ENCODE measurements around the gene CAPN5. TPM values are rescaled to one million over a fixed set of nuclear protein-coding genes. Genes with fewer than 3 reads are reported as not detected.

Gene CAPN5
- total and polyA plus RNA-seq, 2 of the 8 experiments (the other 6 are each of a cell fraction or from before 2014, with no cell fraction given): 21.5 to 22.4 TPM

- no peak overlapping the region for H3K4me3 ChIP-seq (ENCODE audit: extremely low read depth in 1 of 4, insufficient read depth in 2 of 4, low read depth in 3 of 4, low read length in 4 of 4)
- no peak overlapping the region for H3K23ac ChIP-seq (ENCODE audit: insufficient read length)
- no peak overlapping the region for H2AK5ac ChIP-seq (ENCODE audit: low read depth, low read length)
- no peak overlapping the region for H2BK5ac ChIP-seq (ENCODE audit: low read depth, low read length)
- ChIA-PET CTCF (ENCODE audit: partially characterized antibody) (interaction anchor here (0.6 to 12.7 kb wide), 13 partner anchors 9 to 132 kb away, joined by 3 to 201 read pairs (median 12); partner anchors contain the start of genes CAPN5, MYO7A and OMP), POLR2A (ENCODE audit: partially characterized antibody) (interaction anchor here (1.3 to 2.7 kb wide), 3 partner anchors 8 to 42 kb away, joined by 3 to 9 read pairs (median 3); partner anchors contain the start of gene CAPN5)
- H3K56ac ChIP-seq (replicated peaks; ENCODE audit: insufficient read length, low read depth, low read length): no peak overlapping the region
- H2BK15ac ChIP-seq (ENCODE audit: low read length): no peak overlapping the region
- H3K9me3 ChIP-seq (ENCODE audit: insufficient read depth in 2 of 2, low read depth in 1 of 2, low read length in 1 of 2): peaks cover 0 to 3% of the 10 kb centered on the region in 2 experiments; a peak in 1 of 4 replicates
- no peak overlapping the region for H3K18ac ChIP-seq (ENCODE audit: extremely low read depth, low read length)
- 82% methylated on average over 6 of the region's 6 CpGs; no CpG with 5 or more reads in 1 of the 2 experiments for WGBS, 2 experiments (ENCODE audit: extremely low coverage in 1 of 2, insufficient coverage in 1 of 2, insufficient read length in 1 of 2, insufficient replicate concordance in 2 of 2, low coverage in 1 of 2, low lambda C conversion rate in 2 of 2, missing lambda C conversion rate in 1 of 2)
- no peak overlapping the region for H3K27ac ChIP-seq (ENCODE audit: low read depth, low read length)
- H2AFZ ChIP-seq (ENCODE audit: low read length): peak overlapping the region; percentile 49; the same call in 1 of the 2 replicates
- no peak overlapping the region for H3K14ac ChIP-seq (ENCODE audit: insufficient read length)
- H2BK12ac ChIP-seq (ENCODE audit: low read depth, low read length): no peak overlapping the region
- H3K36me3 ChIP-seq (ENCODE audit: control insufficient read depth in 2 of 4, insufficient read depth in 4 of 4, low read length in 3 of 4): no peaks in the 10 kb centered on the region
- no peaks in the 10 kb centered on the region for H3K23me2 ChIP-seq (ENCODE audit: low read depth, low read length)
- no peaks in the 10 kb centered on the region for H3K79me2 ChIP-seq (ENCODE audit: control insufficient read depth in 1 of 2, insufficient read depth in 2 of 2, low read length in 2 of 2)
- FAIRE-seq: no peak
- H2BK20ac ChIP-seq (ENCODE audit: low read length): no peak overlapping the region
- H4K91ac ChIP-seq (replicated peaks; ENCODE audit: insufficient read length, low read length): no peak overlapping the region
- no peaks in the 10 kb centered on the region for H3K79me1 ChIP-seq (ENCODE audit: low read depth, low read length)
- H3K4ac ChIP-seq (replicated peaks; ENCODE audit: insufficient read length, low read depth, low read length): no peak overlapping the region
- H4K20me1 ChIP-seq (replicated peaks in 1 of 2; ENCODE audit: control insufficient read depth in 1 of 2, insufficient read depth in 2 of 2, low read length in 2 of 2): no peaks in the 10 kb centered on the region
- peaks cover 0 to 2% (median 0%) of the 10 kb centered on the region in 4 experiments; a peak in 3 of 7 replicates for H3K4me1 ChIP-seq (replicated peaks in 1 of 4; ENCODE audit: control insufficient read depth in 3 of 4, insufficient read depth in 4 of 4, low read length in 3 of 4)
- no peak overlapping the region for H3K9ac ChIP-seq (replicated peaks in 1 of 4; ENCODE audit: extremely low read depth in 1 of 4, low read depth in 3 of 4, low read length in 3 of 4)
- H3K4me2 ChIP-seq (ENCODE audit: insufficient read depth in 1 of 2, low read depth in 2 of 2, low read length in 2 of 2): no peak overlapping the region
- H3K27me3 ChIP-seq (replicated peaks in 1 of 4; ENCODE audit: control insufficient read depth in 3 of 4, extremely low read depth in 1 of 4, insufficient read depth in 3 of 4, low read length in 3 of 4): peaks cover 0 to 5% (median under 1%) of the 10 kb centered on the region in 4 experiments; a peak in 2 of 7 replicates
- H4K5ac ChIP-seq (ENCODE audit: insufficient read length, low read depth, low read length): no peak overlapping the region
- no peak for DNase-seq (ENCODE audit: low read depth in 1 of 2, low spot score in 2 of 2)
- H4K8ac ChIP-seq (ENCODE audit: extremely low read depth, insufficient read depth, low read length): no peak overlapping the region; the same call in 1 of the 2 replicates
- no peak overlapping the region for H2BK120ac ChIP-seq (replicated peaks; ENCODE audit: low read depth, low read length)
- TF ChIP-seq CREB1 (IDR thresholded peaks at IDR 0.05) (no peak), RFX5 (IDR thresholded peaks at IDR 0.05; ENCODE audit: borderline replicate concordance, low read depth, low read length) (no peak), POLR2A (IDR thresholded peaks at IDR 0.05; ENCODE audit: control extremely low read depth in 1 of 2, low read depth in 2 of 2, low read length in 2 of 2) (no peak), NRF1 (IDR thresholded peaks at IDR 0.05; ENCODE audit: low read depth, low read length) (no peak), BCL11A (IDR thresholded peaks at IDR 0.05; ENCODE audit: low read depth in 2 of 2, low read length in 2 of 2) (no peak), RAD21 (IDR thresholded peaks at IDR 0.05 in 1 of 2, conservative IDR thresholded peaks at IDR 0.05 in 1 of 2; ENCODE audit: low read depth in 2 of 2, low read length in 2 of 2) (no peak), TEAD4 (IDR thresholded peaks at IDR 0.05; ENCODE audit: low read depth, low read length) (no peak), SRF (IDR thresholded peaks at IDR 0.05; ENCODE audit: low read depth, low read length) (no peak), RBBP5 (IDR thresholded peaks at IDR 0.05; ENCODE audit: borderline replicate concordance, low read depth, low read length) (no peak), KDM1A (IDR thresholded peaks at IDR 0.05; ENCODE audit: borderline replicate concordance, low read length) (no peak), ASH2L (IDR thresholded peaks at IDR 0.05; ENCODE audit: low read length) (no peak), EP300 (IDR thresholded peaks at IDR 0.05; ENCODE audit: borderline replicate concordance in 1 of 2, low read depth in 2 of 2, low read length in 2 of 2) (no peak), TCF12 (IDR thresholded peaks at IDR 0.05; ENCODE audit: low read depth, low read length) (no peak), HDAC6 (IDR thresholded peaks at IDR 0.05; ENCODE audit: low read depth, low read length) (no peak), TBP (IDR thresholded peaks at IDR 0.05; ENCODE audit: low read depth, low read length) (no peak)
Observed at GRCh38 chr11:77049026-77049425, 17.7 kb upstream of the CAPN5 start.
